Parathyroid adenoma (tissue), 2 donors: ENCODE data around the gene NDFIP2.

Experiments
- H2AFZ ChIP-seq: fragments of 300-600 bp; sonication (generic); one replicate; pipeline ENCODE4 v1.7.0; 2017; ENCODE audit warnings: antibody characterized with exemption, mild to moderate bottlenecking
- H3K27ac ChIP-seq: fragments of 300-600 bp; sonication (generic); one replicate; pipeline ENCODE4 v1.7.0; 2017
- H3K27me3 ChIP-seq: fragments of 300-600 bp; sonication (generic); one replicate; pipeline ENCODE4 v1.7.0; 2017; ENCODE audit warnings: low read length; ENCODE audit not compliant: control insufficient read depth, insufficient read depth
- H3K36me3 ChIP-seq: fragments of 300-600 bp; sonication (generic); one replicate; pipeline ENCODE4 v1.7.0; 2017; ENCODE audit warnings: low read length; ENCODE audit not compliant: control insufficient read depth, insufficient read depth
- H3K4me1 ChIP-seq: fragments of 300-600 bp; sonication (generic); one replicate; pipeline ENCODE4 v1.7.0; 2017; ENCODE audit warnings: control low read depth
- H3K4me2 ChIP-seq: fragments of 300-600 bp; sonication (generic); one replicate; pipeline ENCODE4 v1.7.0; 2017; ENCODE audit warnings: low read length
- H3K4me3 ChIP-seq: fragments of 300-600 bp; sonication (generic); one replicate; pipeline ENCODE4 v1.7.0; 2017; ENCODE audit warnings: low read depth, low read length
- H3K79me2 ChIP-seq: fragments of 300-600 bp; sonication (generic); one replicate; pipeline ENCODE4 v1.7.0; 2017; ENCODE audit warnings: control low read depth
- H3K9ac ChIP-seq: fragments of 300-600 bp; sonication (generic); one replicate; pipeline ENCODE4 v1.7.0; 2017; ENCODE audit warnings: mild to moderate bottlenecking
- H3K9me3 ChIP-seq: fragments of 300-600 bp; sonication (generic); one replicate; pipeline ENCODE4 v1.7.0; 2017; ENCODE audit warnings: low read length; ENCODE audit not compliant: control insufficient read depth
- TF ChIP-seq, protein P1 (sequence below): fragments of 300-600 bp; sonication (generic); IDR thresholded peaks from one replicate; pipeline ENCODE4 v1.7.0; 2017; ENCODE audit warnings: antibody characterized with exemption, mild to moderate bottlenecking
- donor health status: primary hyperparathyroidism.

The NDFIP2 gene

DNA sequence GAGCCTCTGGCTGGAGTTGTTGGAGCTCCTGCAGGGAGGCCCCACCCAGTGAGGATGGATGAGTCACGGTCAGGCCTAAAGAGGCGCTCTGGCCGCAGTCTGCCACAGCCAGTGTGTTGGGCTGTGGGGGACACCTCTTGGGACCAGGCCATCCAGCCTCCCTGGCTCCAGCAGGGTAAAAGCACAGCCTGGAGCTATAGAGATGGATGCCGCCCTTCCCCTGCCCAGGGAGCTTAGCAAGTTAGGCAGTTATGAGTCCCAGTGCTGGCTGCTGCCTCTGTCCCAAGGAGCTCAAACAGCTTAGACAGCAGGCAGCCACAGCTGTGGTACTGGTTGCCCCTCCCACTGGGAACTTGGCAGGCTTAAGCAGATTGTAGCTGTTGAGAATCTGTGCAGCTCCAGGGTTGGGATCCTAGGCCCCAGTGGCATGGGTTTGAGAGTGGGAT lies 100.9 kb downstream of the NDFIP2 start:
- Histone ChIP-seq H3K27ac (no peak overlapping the region), H3K27me3 (no peaks in the 10 kb centered on the region), H3K4me3 (no peak overlapping the region), H3K4me1 (no peaks in the 10 kb centered on the region), H2AFZ (no peak overlapping the region), H3K4me2 (no peak overlapping the region), H3K36me3 (no peaks in the 10 kb centered on the region), H3K79me2 (no peaks in the 10 kb centered on the region), H3K9ac (no peak overlapping the region), H3K9me3 (no peaks in the 10 kb centered on the region)
- TF ChIP-seq, protein P1, sequence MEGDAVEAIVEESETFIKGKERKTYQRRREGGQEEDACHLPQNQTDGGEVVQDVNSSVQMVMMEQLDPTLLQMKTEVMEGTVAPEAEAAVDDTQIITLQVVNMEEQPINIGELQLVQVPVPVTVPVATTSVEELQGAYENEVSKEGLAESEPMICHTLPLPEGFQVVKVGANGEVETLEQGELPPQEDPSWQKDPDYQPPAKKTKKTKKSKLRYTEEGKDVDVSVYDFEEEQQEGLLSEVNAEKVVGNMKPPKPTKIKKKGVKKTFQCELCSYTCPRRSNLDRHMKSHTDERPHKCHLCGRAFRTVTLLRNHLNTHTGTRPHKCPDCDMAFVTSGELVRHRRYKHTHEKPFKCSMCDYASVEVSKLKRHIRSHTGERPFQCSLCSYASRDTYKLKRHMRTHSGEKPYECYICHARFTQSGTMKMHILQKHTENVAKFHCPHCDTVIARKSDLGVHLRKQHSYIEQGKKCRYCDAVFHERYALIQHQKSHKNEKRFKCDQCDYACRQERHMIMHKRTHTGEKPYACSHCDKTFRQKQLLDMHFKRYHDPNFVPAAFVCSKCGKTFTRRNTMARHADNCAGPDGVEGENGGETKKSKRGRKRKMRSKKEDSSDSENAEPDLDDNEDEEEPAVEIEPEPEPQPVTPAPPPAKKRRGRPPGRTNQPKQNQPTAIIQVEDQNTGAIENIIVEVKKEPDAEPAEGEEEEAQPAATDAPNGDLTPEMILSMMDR: no peak

DNA sequence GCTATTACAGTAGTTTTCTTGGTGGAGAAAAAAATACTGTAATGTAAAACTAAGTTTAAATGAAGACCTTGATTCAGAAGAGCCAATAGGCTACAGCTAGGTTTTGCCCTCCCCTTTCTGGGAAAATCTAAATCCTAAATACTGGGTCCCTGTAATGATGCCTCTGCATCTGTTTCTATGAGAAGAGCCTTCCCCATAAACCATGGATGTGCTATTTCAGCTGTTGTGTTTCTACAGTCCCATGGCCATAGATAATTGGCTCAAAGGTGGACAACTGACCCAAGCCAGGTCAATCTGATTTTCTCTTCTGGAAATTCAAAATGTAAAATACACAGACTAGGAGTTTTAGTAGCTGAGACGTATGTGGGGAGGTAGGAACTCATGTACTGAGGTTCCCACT lies 101.9 kb downstream of the NDFIP2 start:
- Histone ChIP-seq H3K4me1 (no peaks in the 10 kb centered on the region), H3K27ac (no peak overlapping the region), H3K9me3 (no peaks in the 10 kb centered on the region), H2AFZ (no peak overlapping the region), H3K36me3 (no peaks in the 10 kb centered on the region), H3K27me3 (no peaks in the 10 kb centered on the region), H3K79me2 (no peaks in the 10 kb centered on the region), H3K4me3 (no peak overlapping the region), H3K9ac (no peak overlapping the region), H3K4me2 (no peak overlapping the region)
- TF ChIP-seq, protein P1: no peak

DNA sequence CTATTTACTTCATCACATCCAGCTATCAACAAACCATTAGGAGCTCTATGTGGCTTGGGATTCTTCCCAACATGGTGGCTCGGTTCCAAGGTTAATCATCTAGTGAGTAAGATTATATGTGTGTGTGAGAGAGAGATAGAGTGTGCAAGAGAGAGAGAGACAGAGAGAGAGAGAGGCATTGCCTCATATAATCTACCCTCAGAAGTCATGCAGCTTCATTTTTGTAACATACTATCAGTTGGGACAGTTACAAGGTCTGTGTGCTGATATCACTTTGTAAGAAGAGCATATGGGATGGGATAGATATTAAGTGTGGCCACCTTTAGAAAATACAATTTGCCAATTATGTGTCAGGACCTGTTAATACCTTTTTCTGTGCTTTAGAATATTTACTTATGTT lies 104.1 kb downstream of the NDFIP2 start:
- H3K79me2 ChIP-seq: no peaks in the 10 kb centered on the region
- no peaks in the 10 kb centered on the region for H3K4me1 ChIP-seq
- TF ChIP-seq, protein P1: no peak
- no peak overlapping the region for H2AFZ ChIP-seq
- H3K4me3 ChIP-seq: no peak overlapping the region
- no peak overlapping the region for H3K9ac ChIP-seq
- no peaks in the 10 kb centered on the region for H3K9me3 ChIP-seq
- H3K27me3 ChIP-seq: no peaks in the 10 kb centered on the region
- H3K27ac ChIP-seq: no peak overlapping the region
- no peaks in the 10 kb centered on the region for H3K36me3 ChIP-seq
- H3K4me2 ChIP-seq: no peak overlapping the region

DNA sequence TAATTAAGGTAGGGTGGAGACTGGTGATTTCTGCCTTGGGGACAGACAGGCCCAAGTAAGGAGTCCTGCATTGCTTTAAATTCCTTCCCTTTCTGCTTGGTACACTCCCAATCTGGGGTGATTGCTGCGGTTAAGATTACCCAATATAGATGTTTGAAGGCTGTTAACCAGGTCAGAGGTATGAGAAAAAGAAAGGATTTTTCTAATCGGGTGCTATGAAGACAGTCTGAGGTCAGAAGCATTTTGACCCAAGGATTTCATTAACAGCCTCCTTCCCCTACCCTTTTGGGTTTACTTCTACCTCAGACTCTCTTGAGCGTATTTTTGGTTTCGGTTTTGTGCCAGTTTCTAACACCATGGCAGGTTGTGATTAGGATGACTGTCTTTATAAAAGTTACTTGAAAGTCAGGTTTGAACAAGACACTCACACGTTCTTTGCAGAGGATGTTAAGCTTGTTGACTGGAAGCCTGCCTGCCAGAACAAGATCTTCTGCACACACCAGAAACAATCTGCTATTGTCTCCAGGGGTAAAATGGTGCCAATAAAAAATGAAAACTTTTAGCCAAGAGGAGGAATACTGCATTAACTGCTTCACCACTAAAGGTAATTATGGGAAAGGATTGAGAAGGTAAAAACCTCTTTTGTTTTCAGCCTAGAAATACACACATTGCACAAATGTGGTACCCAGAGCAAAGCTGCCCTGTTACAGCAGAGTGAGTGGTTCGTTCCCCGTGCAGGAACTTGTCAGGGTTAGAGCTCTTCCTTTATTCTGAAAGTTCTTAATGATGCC lies 108.8 kb downstream of the NDFIP2 start:
- TF ChIP-seq, protein P1: no peak
- no peak overlapping the region for H3K27ac ChIP-seq

DNA sequence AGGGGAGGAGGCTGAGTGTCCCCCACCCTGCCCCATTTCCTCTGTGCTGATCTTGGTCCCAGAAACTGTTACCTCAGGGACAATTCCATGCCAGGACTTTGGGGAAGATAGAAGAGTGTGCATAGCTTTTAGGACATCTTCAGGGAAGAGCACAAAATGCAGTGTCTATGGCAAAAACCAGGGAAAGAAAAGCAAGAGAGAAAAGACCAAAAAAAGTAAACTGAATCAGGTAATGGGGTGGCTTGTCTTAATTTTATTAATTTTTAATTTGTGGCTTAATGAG lies 109.4 kb downstream of the NDFIP2 start:
- TF ChIP-seq, protein P1: no peak

More for the DNA sequence above, 108.8 kb downstream of the NDFIP2 start:
- no peak overlapping the region for H3K9ac ChIP-seq
- H3K4me2 ChIP-seq: no peak overlapping the region
- no peaks in the 10 kb centered on the region for H3K9me3 ChIP-seq
- no peak overlapping the region for H2AFZ ChIP-seq
- no peaks in the 10 kb centered on the region for H3K79me2 ChIP-seq
- no peak overlapping the region for H3K4me3 ChIP-seq
- no peaks in the 10 kb centered on the region for H3K4me1 ChIP-seq
- H3K36me3 ChIP-seq: no peaks in the 10 kb centered on the region
- H3K27me3 ChIP-seq: no peaks in the 10 kb centered on the region

More for the DNA sequence above, 109.4 kb downstream of the NDFIP2 start:
- H3K4me3 ChIP-seq: no peak overlapping the region
- H3K36me3 ChIP-seq: no peaks in the 10 kb centered on the region
- no peaks in the 10 kb centered on the region for H3K4me1 ChIP-seq
- no peaks in the 10 kb centered on the region for H3K9me3 ChIP-seq
- H3K27me3 ChIP-seq: no peaks in the 10 kb centered on the region
- H3K79me2 ChIP-seq: no peaks in the 10 kb centered on the region
- no peak overlapping the region for H3K27ac ChIP-seq
- H3K4me2 ChIP-seq: no peak overlapping the region
- H2AFZ ChIP-seq: no peak overlapping the region
- no peak overlapping the region for H3K9ac ChIP-seq
